ENCODE measurements around the gene OOEP. TPM values are rescaled to one million over a fixed set of nuclear protein-coding genes. Genes with fewer than 3 reads are reported as not detected.

Gene OOEP
- total and polyA plus RNA-seq, 4 donors, result 0.16 to 0.98 (median 0.37) TPM; not detected in 1

DNA sequence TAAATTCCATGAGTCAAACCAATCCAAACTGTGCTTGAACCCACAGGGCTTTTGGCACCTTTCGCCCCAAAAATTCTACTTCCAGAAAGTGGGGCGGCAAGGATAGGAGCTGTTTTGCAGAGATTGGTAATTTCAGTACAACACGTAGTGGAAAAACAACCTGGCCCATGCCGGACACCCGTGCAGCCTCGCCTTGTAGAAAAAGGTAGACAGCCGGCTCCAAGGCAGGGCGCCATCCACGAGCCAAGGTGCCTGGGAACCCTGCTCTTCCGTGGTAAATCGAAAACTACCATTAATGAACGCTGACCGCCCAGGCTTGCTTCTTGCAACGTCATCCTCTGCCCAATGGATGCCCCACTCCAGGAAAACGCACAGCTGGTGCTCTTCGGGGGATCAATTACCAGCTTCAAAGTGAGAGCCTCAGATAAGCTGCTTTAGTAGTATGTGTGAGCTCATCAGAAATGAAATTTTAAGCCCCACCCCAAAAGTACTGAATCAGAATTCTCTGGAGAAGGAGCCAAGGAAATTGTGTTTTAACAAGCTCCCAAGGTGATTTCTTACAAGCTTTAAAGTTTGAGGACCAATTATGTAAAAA lies 1.8 kb downstream of the OOEP start:
- peaks cover 0 to 21% (median 5%) of the 10 kb centered on the region in 4 donors for H3K9me3 ChIP-seq (ENCODE audit: control insufficient read depth in 4 of 4, insufficient read depth in 3 of 4, low read length in 3 of 4)
- no peak overlapping the region for H3K4me3 ChIP-seq
- WGBS, 2 donors, result 75 to 82% methylated on average over 16 of the region's 16 CpGs
- ATAC-seq (ENCODE audit: insufficient read depth, low FRiP score) (no peak), DNase-seq (no peak)
- no peak overlapping the region for H3K27ac ChIP-seq (ENCODE audit: low read depth in 1 of 2, low read length in 1 of 2)
- no peaks in the 10 kb centered on the region for H3K27me3 ChIP-seq (ENCODE audit: control insufficient read depth in 3 of 3, insufficient read depth in 3 of 3, low read length in 2 of 3)
- no peaks in the 10 kb centered on the region for H3K36me3 ChIP-seq (ENCODE audit: control insufficient read depth in 4 of 4, insufficient read depth in 4 of 4, low read length in 4 of 4)
- no peak for TF ChIP-seq CTCF (IDR thresholded peaks at IDR 0.05; ENCODE audit: control extremely low read depth, extremely low read depth)
- no peaks in the 10 kb centered on the region for H3K4me1 ChIP-seq (ENCODE audit: control insufficient read depth in 5 of 5, insufficient read depth in 5 of 5, low read length in 5 of 5)
- no peak overlapping the region for H3K9ac ChIP-seq (ENCODE audit: insufficient read depth in 1 of 2, low read length in 2 of 2)

- Histone ChIP-seq H3K36me3 (ENCODE audit: control insufficient read depth in 4 of 4, insufficient read depth in 4 of 4, low read length in 4 of 4) (no peaks in the 10 kb centered on the region), H3K4me1 (ENCODE audit: control insufficient read depth in 5 of 5, insufficient read depth in 5 of 5, low read length in 5 of 5) (no peaks in the 10 kb centered on the region), H3K4me3 (no peak overlapping the region), H3K27ac (ENCODE audit: low read depth in 1 of 2, low read length in 1 of 2) (no peak overlapping the region), H3K27me3 (ENCODE audit: control insufficient read depth in 3 of 3, insufficient read depth in 3 of 3, low read length in 2 of 3) (no peaks in the 10 kb centered on the region), H3K9ac (ENCODE audit: insufficient read depth in 1 of 2, low read length in 2 of 2) (no peak overlapping the region), H3K9me3 (ENCODE audit: control insufficient read depth in 4 of 4, insufficient read depth in 3 of 4, low read length in 3 of 4) (peaks cover 0 to 3% (median 0%) of the 10 kb centered on the region in 4 donors)
- WGBS, 2 donors, result 93 to 95% methylated on average over 9 of the region's 9 CpGs
- DNase-seq (no peak), ATAC-seq (ENCODE audit: insufficient read depth, low FRiP score) (no peak)
- TF ChIP-seq CTCF (IDR thresholded peaks at IDR 0.05; ENCODE audit: control extremely low read depth, extremely low read depth), result no peak
Observed at GRCh38 chr6:73364549-73364948, 5.1 kb downstream of the OOEP start.

GRCh38 chr6:73364121-73364520 lies 5.6 kb downstream of the OOEP start:
- Histone ChIP-seq H3K4me3 (no peak overlapping the region), H3K36me3 (ENCODE audit: control insufficient read depth in 4 of 4, insufficient read depth in 4 of 4, low read length in 4 of 4) (no peaks in the 10 kb centered on the region), H3K9ac (ENCODE audit: insufficient read depth in 1 of 2, low read length in 2 of 2) (no peak overlapping the region), H3K4me1 (ENCODE audit: control insufficient read depth in 5 of 5, insufficient read depth in 5 of 5, low read length in 5 of 5) (no peaks in the 10 kb centered on the region), H3K9me3 (ENCODE audit: control insufficient read depth in 4 of 4, insufficient read depth in 3 of 4, low read length in 3 of 4) (peaks cover 0 to 3% (median 0%) of the 10 kb centered on the region in 4 donors), H3K27me3 (ENCODE audit: control insufficient read depth in 3 of 3, insufficient read depth in 3 of 3, low read length in 2 of 3) (no peaks in the 10 kb centered on the region), H3K27ac (ENCODE audit: low read depth in 1 of 2, low read length in 1 of 2) (no peak overlapping the region)
- 92 to 95% methylated on average over 14 of the region's 14 CpGs for WGBS, 2 donors
- DNase-seq, result no peak
- TF ChIP-seq CTCF (IDR thresholded peaks at IDR 0.05; ENCODE audit: control extremely low read depth, extremely low read depth), result no peak
- ATAC-seq (ENCODE audit: insufficient read depth, low FRiP score), result no peak

DNA sequence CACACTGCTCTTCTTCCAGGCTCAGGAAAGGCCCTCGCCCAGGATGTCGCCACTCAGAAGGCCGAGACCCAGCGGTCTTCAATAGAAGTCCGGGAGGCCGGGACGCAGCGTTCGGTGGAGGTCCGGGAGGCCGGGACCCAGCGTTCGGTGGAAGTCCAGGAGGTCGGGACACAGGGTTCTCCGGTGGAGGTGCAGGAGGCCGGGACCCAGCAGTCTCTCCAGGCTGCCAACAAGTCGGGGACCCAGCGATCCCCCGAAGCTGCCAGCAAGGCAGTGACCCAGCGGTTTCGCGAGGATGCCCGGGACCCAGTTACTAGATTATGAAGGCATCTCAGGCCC lies 6.2 kb downstream of the OOEP start:
- DNase-seq, result no peak
- no peaks in the 10 kb centered on the region for H3K27me3 ChIP-seq (ENCODE audit: control insufficient read depth in 3 of 3, insufficient read depth in 3 of 3, low read length in 2 of 3)
- no peaks in the 10 kb centered on the region for H3K4me1 ChIP-seq (ENCODE audit: control insufficient read depth in 5 of 5, insufficient read depth in 5 of 5, low read length in 5 of 5)
- TF ChIP-seq CTCF (IDR thresholded peaks at IDR 0.05; ENCODE audit: control extremely low read depth, extremely low read depth), result no peak
- no peak overlapping the region for H3K9ac ChIP-seq (ENCODE audit: insufficient read depth in 1 of 2, low read length in 2 of 2)
- no peaks in the 10 kb centered on the region for H3K9me3 ChIP-seq (ENCODE audit: control insufficient read depth in 4 of 4, insufficient read depth in 3 of 4, low read length in 3 of 4)
- no peak for ATAC-seq (ENCODE audit: insufficient read depth, low FRiP score)
- no peaks in the 10 kb centered on the region for H3K36me3 ChIP-seq (ENCODE audit: control insufficient read depth in 4 of 4, insufficient read depth in 4 of 4, low read length in 4 of 4)
- H3K27ac ChIP-seq (ENCODE audit: low read depth in 1 of 2, low read length in 1 of 2), result no peak overlapping the region
- H3K4me3 ChIP-seq, result no peak overlapping the region
- 95 to 97% methylated on average over 23 of the region's 23 CpGs for WGBS, 2 donors

Measured in lung (tissue), 12 donors.